Mucosa of rectum (tissue), 2 donors: Measurements from ENCODE around the gene PLPPR1.

Source experiments
- H3K27ac ChIP-seq, 2 donors: one replicate each; pipeline ENCODE4 v1.7.0; 2013; ENCODE audit warnings: inconsistent platforms in 2 of 2, low read depth in 2 of 2, low read length in 2 of 2
- H3K27me3 ChIP-seq, 2 donors: one replicate each; pipeline ENCODE4 v1.7.0; 2013; ENCODE audit warnings: low read length in 2 of 2; ENCODE audit not compliant: control insufficient read depth in 2 of 2, insufficient read depth in 2 of 2
- H3K36me3 ChIP-seq, 2 donors: one replicate each; pipeline ENCODE4 v1.7.0; 2013; ENCODE audit warnings: low read length in 2 of 2; ENCODE audit not compliant: control insufficient read depth in 2 of 2, insufficient read depth in 2 of 2
- H3K4me1 ChIP-seq, 2 donors: one replicate each; pipeline ENCODE4 v1.7.0; 2013; ENCODE audit warnings: low read length in 2 of 2, mild to moderate bottlenecking in 1 of 2; ENCODE audit not compliant: control insufficient read depth in 2 of 2, insufficient read depth in 2 of 2
- H3K4me3 ChIP-seq, 2 donors: one replicate each; pipeline ENCODE4 v1.7.0; 2013; ENCODE audit warnings: low read length in 2 of 2
- H3K9ac ChIP-seq, 2 donors: one replicate each; pipeline ENCODE4 v1.7.0; 2013; ENCODE audit warnings: low read length in 2 of 2, low read depth in 1 of 2, mild to moderate bottlenecking in 1 of 2
- H3K9me3 ChIP-seq, 2 donors: one replicate each; pipeline ENCODE4 v1.7.0; 2013; ENCODE audit warnings: low read length in 2 of 2; ENCODE audit not compliant: control insufficient read depth in 2 of 2
- donor health status: healthy.
- donor health status: Normal muscosa, but diverticular disease.

The PLPPR1 gene

GRCh38 chr9:101073122-101073521, 44.6 kb downstream of the PLPPR1 start:
- Histone ChIP-seq H3K36me3 (no peaks in the 10 kb centered on the region), H3K4me3 (no peak overlapping the region), H3K9me3 (no peaks in the 10 kb centered on the region), H3K4me1 (no peaks in the 10 kb centered on the region), H3K27me3 (no peaks in the 10 kb centered on the region), H3K9ac (no peak overlapping the region), H3K27ac (no peak overlapping the region)

DNA sequence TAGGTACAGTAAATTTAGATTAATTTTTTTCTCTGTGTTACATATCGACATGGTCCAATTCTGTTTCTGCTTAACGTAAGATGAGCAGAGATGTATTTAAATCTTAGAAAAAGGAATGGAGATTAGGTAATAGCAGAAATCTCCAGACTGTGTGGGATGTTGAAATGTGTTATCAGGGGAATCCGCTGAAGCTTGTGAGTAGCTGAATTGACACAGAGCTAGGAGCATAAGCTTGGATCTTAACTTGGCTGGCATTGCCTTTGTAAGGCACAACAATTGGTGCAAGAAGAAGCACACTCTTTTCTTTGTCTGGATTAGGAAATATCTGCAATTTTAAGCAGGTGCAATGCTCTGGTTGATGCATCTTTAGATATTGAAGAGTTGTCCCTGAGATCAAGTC, 53.1 kb downstream of the PLPPR1 start:
- no peak overlapping the region for H3K4me3 ChIP-seq
- H3K27me3 ChIP-seq, result no peaks in the 10 kb centered on the region
- no peak overlapping the region for H3K27ac ChIP-seq
- no peaks in the 10 kb centered on the region for H3K36me3 ChIP-seq
- no peak overlapping the region for H3K9ac ChIP-seq
- no peaks in the 10 kb centered on the region for H3K4me1 ChIP-seq
- H3K9me3 ChIP-seq, result no peaks in the 10 kb centered on the region

- H3K36me3 ChIP-seq, result no peaks in the 10 kb centered on the region
- no peak overlapping the region for H3K27ac ChIP-seq
- H3K9me3 ChIP-seq, result no peaks in the 10 kb centered on the region
- H3K27me3 ChIP-seq, result no peaks in the 10 kb centered on the region
- H3K9ac ChIP-seq, result no peak overlapping the region
- H3K4me3 ChIP-seq, result no peak overlapping the region
- H3K4me1 ChIP-seq, result no peaks in the 10 kb centered on the region
Observed at GRCh38 chr9:101083448-101084202, 55.1 kb downstream of the PLPPR1 start.

DNA sequence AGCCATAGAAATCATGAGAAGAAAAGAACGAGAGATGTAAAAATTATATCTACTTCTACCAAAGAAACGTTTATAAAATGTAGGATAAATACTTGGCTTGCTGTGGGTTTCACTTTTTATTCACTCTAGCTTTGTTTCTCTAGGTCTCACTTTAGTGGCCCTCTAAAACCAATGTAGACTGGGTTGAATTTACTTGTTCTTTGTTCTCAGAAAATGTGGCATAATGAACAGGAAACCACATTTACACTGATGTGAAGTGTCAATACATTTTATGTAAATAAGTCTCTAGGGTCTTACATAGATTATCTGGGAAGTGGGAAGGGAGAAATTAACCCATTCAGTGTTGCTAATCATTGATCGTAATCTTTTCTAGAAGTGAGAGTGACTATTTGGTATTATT, 58.9 kb downstream of the PLPPR1 start:
- Histone ChIP-seq H3K27ac (no peak overlapping the region), H3K9me3 (no peaks in the 10 kb centered on the region), H3K27me3 (no peaks in the 10 kb centered on the region), H3K9ac (no peak overlapping the region), H3K36me3 (no peaks in the 10 kb centered on the region), H3K4me3 (no peak overlapping the region), H3K4me1 (no peaks in the 10 kb centered on the region)

DNA sequence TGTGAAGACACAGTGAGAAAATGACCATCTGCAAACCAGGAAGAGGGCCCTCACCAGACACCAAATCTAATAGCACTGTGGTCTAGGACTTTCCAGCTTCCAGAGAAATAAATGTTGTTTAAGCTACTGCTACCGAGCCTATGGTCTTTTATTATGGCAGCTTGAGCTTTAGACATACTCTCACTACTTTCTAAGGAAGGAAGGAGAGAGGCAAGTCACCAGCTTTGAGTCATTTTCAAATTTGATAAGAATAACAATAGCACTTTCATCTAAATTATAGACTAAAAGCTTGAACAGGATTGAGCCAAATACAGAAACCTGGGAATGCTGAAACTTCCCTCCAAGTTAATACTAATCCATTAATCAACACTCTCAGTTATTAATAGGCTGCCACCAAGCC, 64.4 kb downstream of the PLPPR1 start:
- Histone ChIP-seq H3K27me3 (no peaks in the 10 kb centered on the region), H3K4me3 (no peak overlapping the region), H3K4me1 (no peaks in the 10 kb centered on the region), H3K36me3 (no peaks in the 10 kb centered on the region), H3K27ac (no peak overlapping the region), H3K9ac (no peak overlapping the region), H3K9me3 (no peaks in the 10 kb centered on the region)

DNA sequence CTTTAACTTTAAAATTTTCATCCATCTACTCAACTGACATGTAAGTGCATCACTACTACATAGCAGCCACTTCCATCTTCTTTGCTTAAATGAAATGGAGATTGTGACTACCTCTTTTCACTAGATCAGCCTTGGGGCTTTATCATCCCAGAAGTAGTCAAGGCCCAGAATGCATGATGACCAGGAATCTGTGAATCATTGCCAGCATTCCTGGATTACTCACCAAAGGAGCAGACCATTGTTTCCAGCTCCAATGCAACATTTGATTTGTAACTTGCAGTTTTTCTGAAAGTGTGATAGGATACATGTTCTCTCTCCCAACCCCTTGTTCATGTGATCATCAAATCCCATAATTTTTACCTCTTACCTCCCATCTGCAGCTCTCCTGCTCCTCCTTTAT, 65.1 kb downstream of the PLPPR1 start:
- no peaks in the 10 kb centered on the region for H3K9me3 ChIP-seq
- no peaks in the 10 kb centered on the region for H3K36me3 ChIP-seq
- no peaks in the 10 kb centered on the region for H3K4me1 ChIP-seq
- no peaks in the 10 kb centered on the region for H3K27me3 ChIP-seq
- no peak overlapping the region for H3K27ac ChIP-seq
- H3K4me3 ChIP-seq, result no peak overlapping the region
- no peak overlapping the region for H3K9ac ChIP-seq

DNA sequence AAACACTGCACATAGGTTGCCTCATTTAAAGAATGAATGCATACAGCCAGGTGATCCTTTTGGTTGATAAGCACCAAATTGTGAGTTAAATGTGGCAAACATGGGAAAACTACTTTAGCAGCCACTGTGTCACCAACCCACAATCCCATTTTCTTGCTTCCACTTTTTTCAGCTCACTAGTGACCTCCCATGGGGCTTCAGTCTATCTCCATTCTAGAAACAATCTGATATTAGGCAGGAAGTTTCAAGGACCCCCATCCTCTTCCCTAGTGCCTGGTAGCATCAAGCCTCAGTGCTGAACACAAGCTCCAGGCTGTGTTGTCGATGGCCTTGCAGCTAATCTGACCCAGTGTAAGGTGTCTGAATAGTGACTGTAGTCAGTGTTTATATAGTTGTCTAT, 66.2 kb downstream of the PLPPR1 start:
- H3K9ac ChIP-seq, result no peak overlapping the region
- H3K4me1 ChIP-seq, result no peaks in the 10 kb centered on the region
- no peak overlapping the region for H3K27ac ChIP-seq
- H3K9me3 ChIP-seq, result no peaks in the 10 kb centered on the region
- H3K4me3 ChIP-seq, result no peak overlapping the region
- H3K27me3 ChIP-seq, result no peaks in the 10 kb centered on the region
- H3K36me3 ChIP-seq, result no peaks in the 10 kb centered on the region

DNA sequence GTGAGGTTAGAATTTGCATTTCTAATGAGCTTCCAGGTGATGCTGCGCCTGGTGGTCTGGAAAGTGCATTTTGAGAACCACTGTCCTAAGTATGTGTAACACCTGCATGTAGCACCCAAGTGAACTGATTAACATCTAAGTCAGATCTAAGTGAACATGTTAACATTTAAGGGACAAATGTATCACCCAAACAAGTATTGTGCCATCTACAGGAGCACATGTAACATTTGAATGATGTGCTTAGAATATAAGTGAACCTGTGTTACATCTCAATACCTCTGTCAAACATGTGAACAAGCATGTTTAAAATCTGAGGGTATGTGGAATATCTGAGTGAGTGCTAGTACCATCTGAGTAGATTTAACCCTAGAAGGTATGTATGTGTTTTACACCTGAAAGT, 68.7 kb downstream of the PLPPR1 start:
- Histone ChIP-seq H3K27me3 (no peaks in the 10 kb centered on the region), H3K4me3 (no peak overlapping the region), H3K4me1 (no peaks in the 10 kb centered on the region), H3K9ac (no peak overlapping the region), H3K27ac (no peak overlapping the region), H3K36me3 (no peaks in the 10 kb centered on the region), H3K9me3 (no peaks in the 10 kb centered on the region)

- H3K27me3 ChIP-seq, result no peaks in the 10 kb centered on the region
- no peak overlapping the region for H3K9ac ChIP-seq
- no peaks in the 10 kb centered on the region for H3K9me3 ChIP-seq
- no peaks in the 10 kb centered on the region for H3K36me3 ChIP-seq
- H3K4me1 ChIP-seq, result no peaks in the 10 kb centered on the region
- no peak overlapping the region for H3K4me3 ChIP-seq
- H3K27ac ChIP-seq, result no peak overlapping the region
Observed at GRCh38 chr9:101098392-101098791, 69.9 kb downstream of the PLPPR1 start.

- H3K27ac ChIP-seq, result no peak overlapping the region
- H3K9ac ChIP-seq, result no peak overlapping the region
- no peaks in the 10 kb centered on the region for H3K36me3 ChIP-seq
- no peaks in the 10 kb centered on the region for H3K4me1 ChIP-seq
- no peak overlapping the region for H3K4me3 ChIP-seq
- H3K27me3 ChIP-seq, result no peaks in the 10 kb centered on the region
- no peaks in the 10 kb centered on the region for H3K9me3 ChIP-seq
Observed at GRCh38 chr9:101114317-101114716, 85.8 kb downstream of the PLPPR1 start.

DNA sequence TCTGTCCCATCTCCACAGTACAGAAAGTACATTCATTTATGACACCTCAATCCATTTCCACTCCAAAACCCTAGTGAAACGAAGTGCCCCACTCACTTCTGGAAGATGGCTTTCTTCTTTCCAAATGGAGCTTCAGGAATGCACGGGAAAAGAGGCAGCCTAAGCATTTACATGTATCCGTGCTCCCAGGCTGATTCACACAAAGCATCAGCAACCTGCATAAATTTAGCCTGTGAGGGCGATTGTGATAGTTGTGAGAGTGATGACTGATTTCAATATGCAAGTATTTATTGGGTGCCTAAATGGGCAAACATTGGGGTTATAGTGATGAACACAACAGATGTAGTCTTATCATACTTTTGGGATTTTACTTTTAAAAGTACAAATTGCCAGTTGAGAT, 86.6 kb downstream of the PLPPR1 start:
- Histone ChIP-seq H3K4me3 (no peak overlapping the region), H3K9ac (no peak overlapping the region), H3K27me3 (no peaks in the 10 kb centered on the region), H3K27ac (no peak overlapping the region), H3K9me3 (no peaks in the 10 kb centered on the region), H3K4me1 (no peaks in the 10 kb centered on the region), H3K36me3 (no peaks in the 10 kb centered on the region)
